Fibroblast of lung (primary cell): ENCODE data around the gene PTPRO. TPM values are rescaled to one million over a fixed set of nuclear protein-coding genes. Genes with fewer than 3 reads are reported as not detected.

ENCODE experiments used
- DNase-seq, 2 donors: peaks; one replicate each; pipeline versions ENCODE4 v3.0.0 to v3.0.0-alpha.2; 2010; ENCODE audit warnings: low read depth in 2 of 2
- H2AFZ ChIP-seq: 2 replicates; pipeline ENCODE4 v1.5.1; 2012; ENCODE audit warnings: low read length, control low read depth, inconsistent platforms
- H3K27ac ChIP-seq: 2 replicates; pipeline ENCODE4 v1.5.1; 2011; ENCODE audit warnings: low read length, control low read depth; ENCODE audit not compliant: insufficient read depth
- H3K27me3 ChIP-seq: 2 replicates; pipeline ENCODE4 v1.5.1; 2011; ENCODE audit warnings: mild to moderate bottlenecking, low read length; ENCODE audit not compliant: control insufficient read depth, insufficient read depth
- H3K36me3 ChIP-seq: 2 replicates; pipeline ENCODE4 v1.5.1; 2011; ENCODE audit warnings: low read length; ENCODE audit not compliant: control insufficient read depth, insufficient read depth
- H3K4me1 ChIP-seq: 2 replicates; pipeline ENCODE4 v1.5.1; 2011; ENCODE audit warnings: low read length; ENCODE audit not compliant: control insufficient read depth, insufficient read depth; ENCODE audit errors: extremely low read depth
- H3K4me2 ChIP-seq: 2 replicates; pipeline ENCODE4 v1.5.1; 2011; ENCODE audit warnings: low read length, control low read depth; ENCODE audit not compliant: insufficient read depth; ENCODE audit errors: extremely low read depth
- H3K4me3 ChIP-seq, 4 experiments: fragments of 200-600 bp in 1 of 4; sonication (generic) in 1 of 4; replicated peaks in 1 of 4; 2 replicates each; pipeline ENCODE4 v1.5.1; 2011 to 2016; ENCODE audit warnings: low read length in 4 of 4, low read depth in 3 of 4, mild to moderate bottlenecking in 3 of 4, control low read depth in 2 of 4, inconsistent platforms in 1 of 4, mixed read lengths in 1 of 4; ENCODE audit not compliant: insufficient read depth in 1 of 4; ENCODE audit errors: control extremely low read depth in 1 of 4
- H3K79me2 ChIP-seq: 2 replicates; pipeline ENCODE4 v1.5.1; 2012; ENCODE audit warnings: mild to moderate bottlenecking, low read length, inconsistent platforms; ENCODE audit not compliant: control insufficient read depth, insufficient read depth
- H3K9ac ChIP-seq: 2 replicates; pipeline ENCODE4 v1.5.1; 2011; ENCODE audit warnings: mild to moderate bottlenecking, low read length, control low read depth; ENCODE audit not compliant: insufficient read depth
- H3K9me3 ChIP-seq: 2 replicates; pipeline ENCODE4 v1.5.1; 2012; ENCODE audit warnings: low read depth, low read length; ENCODE audit not compliant: control insufficient read depth, insufficient read depth
- H4K20me1 ChIP-seq: 2 replicates; pipeline ENCODE4 v1.5.1; 2011; ENCODE audit warnings: low read length; ENCODE audit not compliant: control insufficient read depth, insufficient read depth; ENCODE audit errors: extremely low read depth
- EZH2 ChIP-seq: IDR thresholded peaks from 2 replicates; pipeline ENCODE4 v1.5.1; 2012; ENCODE audit warnings: low read length, control low read depth, mild to moderate bottlenecking; ENCODE audit errors: missing control alignments
- polyA plus RNA-seq, 2 donors: library from polyadenylated mRNA; depleted of rRNA in 1 of 2; stranded (reverse) in 1 of 2; unstranded in 1 of 2; fragments of >200 nt; gene quantifications; 2 replicates each; pipeline ENCODE4 v1.2.1, GENCODE V29; 2011 to 2012; ENCODE audit warnings: missing spikeins in 1 of 2
- total RNA-seq: library from RNA; depleted of rRNA; stranded (reverse); fragments of >200 nt; gene quantifications from 2 replicates; pipeline ENCODE4 v1.2.1, GENCODE V29; 2014
- TF ChIP-seq, protein P1 (sequence below), 2 donors: IDR thresholded peaks in 1 of 2; conservative IDR thresholded peaks in 1 of 2; 1 replicate in 1 of 2; 2 replicates in 1 of 2; pipeline ENCODE4 v1.5.1; 2011 to 2012; ENCODE audit warnings: low read length in 2 of 2, control low read depth in 1 of 2, inconsistent platforms in 1 of 2, low read depth in 1 of 2, mild to moderate bottlenecking in 1 of 2

PTPRO gene
- total and polyA plus RNA-seq, 2 donors (not counting 1 experiment from before 2014, with no cell fraction given) = 0.33 to 0.35 TPM

DNA sequence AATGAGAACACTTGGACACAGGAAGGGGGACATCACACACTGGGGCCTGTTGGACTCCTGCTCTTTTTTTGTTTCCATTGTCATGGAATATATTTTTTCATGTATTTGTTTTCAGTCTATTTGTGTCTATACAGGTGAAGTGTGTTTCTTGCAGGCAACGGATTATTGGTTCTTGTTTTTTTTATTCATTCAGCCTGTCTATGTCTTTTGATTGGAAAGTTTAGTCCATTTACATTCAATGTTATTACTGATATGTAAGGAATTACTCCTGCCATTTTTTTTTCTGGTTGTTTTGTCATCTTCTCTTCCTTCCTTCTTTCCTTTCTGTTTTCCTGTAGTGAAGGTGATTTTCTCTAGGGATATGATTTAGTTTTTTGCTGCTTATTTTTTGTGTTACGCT is 18.0 kb upstream of the PTPRO start:
- DNase-seq = no peak
- TF ChIP-seq, protein P1, sequence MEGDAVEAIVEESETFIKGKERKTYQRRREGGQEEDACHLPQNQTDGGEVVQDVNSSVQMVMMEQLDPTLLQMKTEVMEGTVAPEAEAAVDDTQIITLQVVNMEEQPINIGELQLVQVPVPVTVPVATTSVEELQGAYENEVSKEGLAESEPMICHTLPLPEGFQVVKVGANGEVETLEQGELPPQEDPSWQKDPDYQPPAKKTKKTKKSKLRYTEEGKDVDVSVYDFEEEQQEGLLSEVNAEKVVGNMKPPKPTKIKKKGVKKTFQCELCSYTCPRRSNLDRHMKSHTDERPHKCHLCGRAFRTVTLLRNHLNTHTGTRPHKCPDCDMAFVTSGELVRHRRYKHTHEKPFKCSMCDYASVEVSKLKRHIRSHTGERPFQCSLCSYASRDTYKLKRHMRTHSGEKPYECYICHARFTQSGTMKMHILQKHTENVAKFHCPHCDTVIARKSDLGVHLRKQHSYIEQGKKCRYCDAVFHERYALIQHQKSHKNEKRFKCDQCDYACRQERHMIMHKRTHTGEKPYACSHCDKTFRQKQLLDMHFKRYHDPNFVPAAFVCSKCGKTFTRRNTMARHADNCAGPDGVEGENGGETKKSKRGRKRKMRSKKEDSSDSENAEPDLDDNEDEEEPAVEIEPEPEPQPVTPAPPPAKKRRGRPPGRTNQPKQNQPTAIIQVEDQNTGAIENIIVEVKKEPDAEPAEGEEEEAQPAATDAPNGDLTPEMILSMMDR (conservative IDR thresholded peaks at IDR 0.05 in 1 of 2, IDR thresholded peaks at IDR 0.05 in 1 of 2; ENCODE audit: low read depth in 1 of 2, low read length in 2 of 2) = no peak
- TF ChIP-seq EZH2 = no peak
- H3K4me1 ChIP-seq = no peaks in the 10 kb centered on the region
- H3K36me3 ChIP-seq = no peaks in the 10 kb centered on the region
- no peak overlapping the region for H2AFZ ChIP-seq
- no peaks in the 10 kb centered on the region for H3K27me3 ChIP-seq
- H3K9ac ChIP-seq = no peak overlapping the region
- H4K20me1 ChIP-seq = no peaks in the 10 kb centered on the region
- no peak overlapping the region for H3K4me3 ChIP-seq
- no peaks in the 10 kb centered on the region for H3K79me2 ChIP-seq
- H3K4me2 ChIP-seq = no peak overlapping the region
- no peak overlapping the region for H3K27ac ChIP-seq
- H3K9me3 ChIP-seq = no peaks in the 10 kb centered on the region

DNA sequence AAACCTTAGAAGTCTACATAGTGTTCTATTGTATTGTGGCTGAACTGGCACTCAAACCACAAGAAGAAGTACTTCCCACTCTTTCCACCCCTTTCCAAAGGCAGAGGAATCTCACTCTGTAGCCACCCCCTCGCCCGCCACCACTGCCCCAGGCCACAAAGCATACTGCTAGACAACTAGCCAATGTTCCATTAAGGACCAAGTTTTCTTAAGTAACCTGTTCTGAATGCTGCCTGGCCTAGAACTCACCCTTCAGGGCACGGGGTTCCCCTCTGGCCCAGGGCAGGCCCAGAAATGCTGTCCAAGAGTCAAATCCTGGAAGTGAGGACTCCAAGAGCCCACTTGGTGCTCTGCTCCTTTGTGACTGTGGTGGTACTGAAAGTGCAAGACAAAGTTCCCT is 15.7 kb upstream of the PTPRO start:
- no peak overlapping the region for H3K9ac ChIP-seq
- H3K27me3 ChIP-seq = no peaks in the 10 kb centered on the region
- no peaks in the 10 kb centered on the region for H3K79me2 ChIP-seq
- H3K27ac ChIP-seq = no peak overlapping the region
- no peak for DNase-seq
- TF ChIP-seq, protein P1 (conservative IDR thresholded peaks at IDR 0.05 in 1 of 2, IDR thresholded peaks at IDR 0.05 in 1 of 2; ENCODE audit: low read depth in 1 of 2, low read length in 2 of 2) = no peak
- TF ChIP-seq EZH2 = no peak
- no peaks in the 10 kb centered on the region for H3K9me3 ChIP-seq
- H3K4me3 ChIP-seq = no peak overlapping the region
- no peaks in the 10 kb centered on the region for H3K4me1 ChIP-seq
- H2AFZ ChIP-seq = no peak overlapping the region
- H3K4me2 ChIP-seq = no peak overlapping the region
- no peaks in the 10 kb centered on the region for H3K36me3 ChIP-seq
- H4K20me1 ChIP-seq = no peaks in the 10 kb centered on the region

DNA sequence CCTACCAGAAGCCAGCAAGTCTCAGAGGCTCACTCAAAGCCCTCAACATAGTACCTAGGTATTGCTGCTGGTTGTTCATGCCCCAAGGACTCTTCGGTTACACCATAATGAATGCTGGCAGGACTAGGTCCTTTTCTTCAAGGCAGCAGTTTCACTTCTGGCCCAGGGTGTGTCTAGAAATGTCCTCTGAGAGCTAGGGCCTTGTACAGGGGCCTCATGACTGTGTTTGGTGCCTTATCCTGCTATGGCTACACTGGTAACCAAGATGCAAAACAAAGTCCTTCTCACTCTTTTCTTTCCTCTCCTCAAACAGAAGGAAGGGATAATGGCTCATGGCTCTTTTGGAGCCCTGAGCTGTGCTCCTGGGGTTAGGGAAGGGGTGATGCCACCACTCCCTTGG is 15.2 kb upstream of the PTPRO start:
- Histone ChIP-seq H3K4me3 (no peak overlapping the region), H4K20me1 (no peaks in the 10 kb centered on the region)

More for the DNA sequence above, 15.2 kb upstream of the PTPRO start:
- H3K36me3 ChIP-seq = no peaks in the 10 kb centered on the region
- no peak overlapping the region for H3K27ac ChIP-seq
- no peaks in the 10 kb centered on the region for H3K27me3 ChIP-seq
- no peak overlapping the region for H3K9ac ChIP-seq
- no peak for DNase-seq
- no peaks in the 10 kb centered on the region for H3K9me3 ChIP-seq
- no peaks in the 10 kb centered on the region for H3K79me2 ChIP-seq
- no peak overlapping the region for H2AFZ ChIP-seq
- H3K4me2 ChIP-seq = no peak overlapping the region
- TF ChIP-seq, protein P1 (conservative IDR thresholded peaks at IDR 0.05 in 1 of 2, IDR thresholded peaks at IDR 0.05 in 1 of 2; ENCODE audit: low read depth in 1 of 2, low read length in 2 of 2) = no peak
- no peak for TF ChIP-seq EZH2
- H3K4me1 ChIP-seq = no peaks in the 10 kb centered on the region
